NCI-H460 (cell line): ENCODE measurements around the gene ANKRD13D. TPM values are rescaled to one million over a fixed set of nuclear protein-coding genes. Genes with fewer than 3 reads are reported as not detected.
"Not testable (repeated sequence)": the region's sequence is repeated elsewhere in the genome, so short reads cannot be mapped to it uniquely, and the experiment has no call there.

Experiments used
- DNase-seq: peaks from one replicate; pipeline ENCODE4 v3.0.0-alpha.2; 2016; ENCODE audit warnings: low read depth; ENCODE audit errors: extremely low read depth
- polyA plus RNA-seq: library from polyadenylated mRNA; depleted of rRNA; stranded (reverse); fragments of >200 nt; gene quantifications from 2 replicates; pipeline ENCODE4 v1.2.3, GENCODE V29; 2014; cell fraction: nucleus; rRNA removed
- total RNA-seq: library from RNA; depleted of rRNA; stranded (reverse); fragments of >200 nt; shearing (Covaris generic); gene quantifications from 2 replicates; pipeline ENCODE4 v1.2.3, GENCODE V29; 2014; rRNA removed

Gene ANKRD13D
- 14.3 and 21.2 TPM in 2 replicates for total RNA-seq
- polyA plus RNA-seq = 82.4 and 84.6 TPM in 2 replicates

GRCh38 chr11:67289226-67289650 lies at the start of gene ANKRD13D:
ANKRD13D (plus strand) TSS chr11:67289303; CDS start chr11:67289461, 158 bp downstream.
- DNase-seq = no peak

- peak; percentile 95 for DNase-seq
Observed at GRCh38 chr11:67239783-67240575, 49.1 kb upstream of the ANKRD13D start.

- DNase-seq = peak; percentile 18
Observed at GRCh38 chr11:67240576-67241389, 48.3 kb upstream of the ANKRD13D start.

GRCh38 chr11:67242548-67242947 lies 46.6 kb upstream of the ANKRD13D start:
- no peak for DNase-seq

GRCh38 chr11:67243051-67243450 lies 46.1 kb upstream of the ANKRD13D start:
- no peak for DNase-seq

GRCh38 chr11:67245046-67245445 lies 44.1 kb upstream of the ANKRD13D start:
- DNase-seq = no peak

GRCh38 chr11:67247946-67248550 lies 41.1 kb upstream of the ANKRD13D start:
- DNase-seq = no peak

- no peak for DNase-seq
Observed at GRCh38 chr11:67248653-67249052, 40.5 kb upstream of the ANKRD13D start.

- no peak for DNase-seq
Observed at GRCh38 chr11:67250059-67251043, 38.8 kb upstream of the ANKRD13D start.

GRCh38 chr11:67251841-67252240 lies 37.3 kb upstream of the ANKRD13D start:
- DNase-seq = no peak

- DNase-seq = no peak
Observed at GRCh38 chr11:67252831-67253239, 36.3 kb upstream of the ANKRD13D start.

GRCh38 chr11:67253872-67254624 lies 35.1 kb upstream of the ANKRD13D start:
- DNase-seq = no peak

GRCh38 chr11:67254798-67255197 lies 34.3 kb upstream of the ANKRD13D start:
- DNase-seq = no peak

- DNase-seq = no peak
Observed at GRCh38 chr11:67255353-67255752, 33.8 kb upstream of the ANKRD13D start.

- no peak for DNase-seq
Observed at GRCh38 chr11:67255864-67256263, 33.2 kb upstream of the ANKRD13D start.

GRCh38 chr11:67256477-67257135 lies 32.5 kb upstream of the ANKRD13D start:
- DNase-seq = no peak

- no peak for DNase-seq
Observed at GRCh38 chr11:67260406-67260805, 28.7 kb upstream of the ANKRD13D start.

GRCh38 chr11:67260885-67261639 lies 28.0 kb upstream of the ANKRD13D start:
- not testable (repeated sequence) for DNase-seq
